Measurements from ENCODE around the gene LPGAT1. TPM values are rescaled to one million over a fixed set of nuclear protein-coding genes. Genes with fewer than 3 reads are reported as not detected.
"Not testable (repeated sequence)": the region's sequence is repeated elsewhere in the genome, so short reads cannot be mapped to it uniquely, and the experiment has no call there.

The LPGAT1 gene
- total and polyA plus RNA-seq, 2 donors from 2014 or later = 7.1 to 67.4 TPM

- Histone ChIP-seq H3K27ac (ENCODE audit: low read depth in 2 of 2, low read length in 2 of 2) (no peak overlapping the region), H3K4me1 (ENCODE audit: control insufficient read depth in 2 of 3, insufficient read depth in 2 of 3, low read depth in 1 of 3, low read length in 3 of 3) (no peaks in the 10 kb centered on the region), H3K9me3 (ENCODE audit: control insufficient read depth in 2 of 3, insufficient read depth in 1 of 3, low read length in 3 of 3) (no peaks in the 10 kb centered on the region), H3K36me3 (ENCODE audit: control insufficient read depth in 2 of 3, insufficient read depth in 3 of 3, low read length in 3 of 3) (no peaks in the 10 kb centered on the region), H3K27me3 (ENCODE audit: control insufficient read depth, insufficient read depth, low read length) (no peaks in the 10 kb centered on the region), H3K4me3 (ENCODE audit: low read length in 3 of 3) (no peak overlapping the region), H3K9ac (ENCODE audit: low read length in 3 of 3) (no peak overlapping the region)
- no peak for DNase-seq
- FAIRE-seq = no peak
- intact Hi-C loops (cut with DNase I) = no loop called here
- no peak for TF ChIP-seq CTCF (IDR thresholded peaks at IDR 0.05; ENCODE audit: borderline replicate concordance, extremely low read depth, insufficient read depth)
These were observed 45.0 kb upstream of the LPGAT1 start for GRCh38 chr1:211875541-211875940.

GRCh38 chr1:211874521-211875347 lies 44.2 kb upstream of the LPGAT1 start:
- H3K4me3 ChIP-seq (ENCODE audit: low read length in 3 of 3) = no peak overlapping the region
- H3K27me3 ChIP-seq (ENCODE audit: control insufficient read depth, insufficient read depth, low read length) = no peaks in the 10 kb centered on the region
- DNase-seq = no peak
- no peak for TF ChIP-seq CTCF (IDR thresholded peaks at IDR 0.05; ENCODE audit: borderline replicate concordance, extremely low read depth, insufficient read depth)
- H3K36me3 ChIP-seq (ENCODE audit: control insufficient read depth in 2 of 3, insufficient read depth in 3 of 3, low read length in 3 of 3) = no peaks in the 10 kb centered on the region
- no peak overlapping the region for H3K27ac ChIP-seq (ENCODE audit: low read depth in 2 of 2, low read length in 2 of 2)
- no peaks in the 10 kb centered on the region for H3K4me1 ChIP-seq (ENCODE audit: control insufficient read depth in 2 of 3, insufficient read depth in 2 of 3, low read depth in 1 of 3, low read length in 3 of 3)
- no peaks in the 10 kb centered on the region for H3K9me3 ChIP-seq (ENCODE audit: control insufficient read depth in 2 of 3, insufficient read depth in 1 of 3, low read length in 3 of 3)
- no peak overlapping the region for H3K9ac ChIP-seq (ENCODE audit: low read length in 3 of 3)
- intact Hi-C loops (cut with DNase I) = no loop called here
- no peak for FAIRE-seq

GRCh38 chr1:211873731-211874130 lies 43.2 kb upstream of the LPGAT1 start:
- H3K9me3 ChIP-seq (ENCODE audit: control insufficient read depth in 2 of 3, insufficient read depth in 1 of 3, low read length in 3 of 3); H3K4me1 ChIP-seq (ENCODE audit: control insufficient read depth in 2 of 3, insufficient read depth in 2 of 3, low read depth in 1 of 3, low read length in 3 of 3); H3K4me3 ChIP-seq (ENCODE audit: low read length in 3 of 3); intact Hi-C loops (cut with DNase I); H3K36me3 ChIP-seq (ENCODE audit: control insufficient read depth in 2 of 3, insufficient read depth in 3 of 3, low read length in 3 of 3); H3K9ac ChIP-seq (ENCODE audit: low read length in 3 of 3); H3K27me3 ChIP-seq (ENCODE audit: control insufficient read depth, insufficient read depth, low read length); DNase-seq; FAIRE-seq; H3K27ac ChIP-seq (ENCODE audit: low read depth in 2 of 2, low read length in 2 of 2): not testable (repeated sequence)

GRCh38 chr1:211870156-211870555 lies 39.6 kb upstream of the LPGAT1 start:
- no peak overlapping the region for H3K27ac ChIP-seq (ENCODE audit: low read depth in 2 of 2, low read length in 2 of 2)
- no peak overlapping the region for H3K4me3 ChIP-seq (ENCODE audit: low read length in 3 of 3)
- H3K4me1 ChIP-seq (ENCODE audit: control insufficient read depth in 2 of 3, insufficient read depth in 2 of 3, low read depth in 1 of 3, low read length in 3 of 3) = no peaks in the 10 kb centered on the region
- no peak for TF ChIP-seq CTCF (IDR thresholded peaks at IDR 0.05; ENCODE audit: borderline replicate concordance, extremely low read depth, insufficient read depth)
- no peaks in the 10 kb centered on the region for H3K36me3 ChIP-seq (ENCODE audit: control insufficient read depth in 2 of 3, insufficient read depth in 3 of 3, low read length in 3 of 3)
- H3K9ac ChIP-seq (ENCODE audit: low read length in 3 of 3) = no peak overlapping the region
- FAIRE-seq = no peak
- DNase-seq = no peak
- H3K27me3 ChIP-seq (ENCODE audit: control insufficient read depth, insufficient read depth, low read length) = no peaks in the 10 kb centered on the region
- H3K9me3 ChIP-seq (ENCODE audit: control insufficient read depth in 2 of 3, insufficient read depth in 1 of 3, low read length in 3 of 3) = no peaks in the 10 kb centered on the region
- intact Hi-C loops (cut with DNase I) = no loop called here
